OCI-LY3 (cell line): ENCODE results near the gene CSTB.

Source experiments
- H2AFZ ChIP-seq: fragments of 200-600, 300-600 bp; shearing (Covaris generic); 2 replicates; pipeline ENCODE4 v1.6.0; 2014; ENCODE audit warnings: antibody characterized with exemption, low read depth, low read length
- H3K27ac ChIP-seq: fragments of 200-600, 300-600 bp; sonication (generic); 2 replicates; pipeline ENCODE4 v1.5.1; 2014; ENCODE audit warnings: mild to moderate bottlenecking, low read length, moderate library complexity, mixed read lengths
- H3K27me3 ChIP-seq: fragments of 200-600, 300-600 bp; sonication (generic); 2 replicates; pipeline ENCODE4 v1.6.1; 2014; ENCODE audit warnings: low read depth, low read length, mixed read lengths
- H3K36me3 ChIP-seq: fragments of 200-600, 300-600 bp; sonication (generic); replicated peaks from 2 replicates; pipeline ENCODE3; 2014; ENCODE audit warnings: low read depth, low read length, mixed read lengths
- H3K4me1 ChIP-seq: fragments of 300-600, 200-600 bp; sonication (generic); 2 replicates; pipeline ENCODE4 v1.6.1; 2014; ENCODE audit warnings: low read length, mixed read lengths
- H3K4me2 ChIP-seq: fragments of 200-600, 300-600 bp; sonication (generic); 2 replicates; pipeline ENCODE4 v1.6.1; 2014; ENCODE audit warnings: low read length, mixed read lengths
- H3K4me3 ChIP-seq: fragments of 300-600, 200-600 bp; sonication (generic); 2 replicates; pipeline ENCODE4 v1.5.1; 2014; ENCODE audit warnings: antibody characterized with exemption, mild to moderate bottlenecking, low read length, moderate library complexity
- H3K79me2 ChIP-seq: fragments of 300-600, 200-600 bp; shearing (Covaris generic); 2 replicates; pipeline ENCODE4 v1.6.1; 2014; ENCODE audit warnings: mild to moderate bottlenecking, low read length, mixed read lengths
- H3K9ac ChIP-seq: fragments of 300-600, 200-600 bp; shearing (Covaris generic); 2 replicates; pipeline ENCODE4 v1.6.0; 2014; ENCODE audit warnings: mild to moderate bottlenecking, low read length, moderate library complexity
- H3K9me3 ChIP-seq: fragments of 200-600, 300-600 bp; shearing (Covaris generic); 2 replicates; pipeline ENCODE4 v1.6.1; 2014; ENCODE audit warnings: low read length, mixed read lengths; ENCODE audit not compliant: insufficient read depth
- H4K20me1 ChIP-seq: fragments of 200-600, 300-600 bp; sonication (generic); 2 replicates; pipeline ENCODE4 v1.6.1; 2016; ENCODE audit warnings: low read length, mixed read lengths; ENCODE audit not compliant: insufficient read depth
- EZH2phosphoT487 ChIP-seq: fragments of 200-600 bp; shearing (Covaris generic); IDR thresholded peaks from 2 replicates; pipeline ENCODE4 v1.6.1; 2018; ENCODE audit warnings: antibody characterized with exemption, mixed run types, low read depth
- TF ChIP-seq, protein P1 (sequence below): fragments of 200-600, 300-600 bp; sonication (generic); IDR thresholded peaks from 2 replicates; pipeline ENCODE4 v1.5.1; 2014; ENCODE audit warnings: antibody characterized with exemption, low read length, low read depth

The CSTB gene

GRCh38 chr21:43769325-43769958, 6.7 kb downstream of the CSTB start:
- H3K4me3 ChIP-seq: no peak overlapping the region
- H3K27me3 ChIP-seq: no peaks in the 10 kb centered on the region
- H3K79me2 ChIP-seq: no peaks in the 10 kb centered on the region
- H3K27ac ChIP-seq: no peak overlapping the region
- H4K20me1 ChIP-seq: no peaks in the 10 kb centered on the region
- peaks cover 3% of the 10 kb centered on the region for H3K36me3 ChIP-seq
- no peak for TF ChIP-seq EZH2phosphoT487
- TF ChIP-seq, protein P1, sequence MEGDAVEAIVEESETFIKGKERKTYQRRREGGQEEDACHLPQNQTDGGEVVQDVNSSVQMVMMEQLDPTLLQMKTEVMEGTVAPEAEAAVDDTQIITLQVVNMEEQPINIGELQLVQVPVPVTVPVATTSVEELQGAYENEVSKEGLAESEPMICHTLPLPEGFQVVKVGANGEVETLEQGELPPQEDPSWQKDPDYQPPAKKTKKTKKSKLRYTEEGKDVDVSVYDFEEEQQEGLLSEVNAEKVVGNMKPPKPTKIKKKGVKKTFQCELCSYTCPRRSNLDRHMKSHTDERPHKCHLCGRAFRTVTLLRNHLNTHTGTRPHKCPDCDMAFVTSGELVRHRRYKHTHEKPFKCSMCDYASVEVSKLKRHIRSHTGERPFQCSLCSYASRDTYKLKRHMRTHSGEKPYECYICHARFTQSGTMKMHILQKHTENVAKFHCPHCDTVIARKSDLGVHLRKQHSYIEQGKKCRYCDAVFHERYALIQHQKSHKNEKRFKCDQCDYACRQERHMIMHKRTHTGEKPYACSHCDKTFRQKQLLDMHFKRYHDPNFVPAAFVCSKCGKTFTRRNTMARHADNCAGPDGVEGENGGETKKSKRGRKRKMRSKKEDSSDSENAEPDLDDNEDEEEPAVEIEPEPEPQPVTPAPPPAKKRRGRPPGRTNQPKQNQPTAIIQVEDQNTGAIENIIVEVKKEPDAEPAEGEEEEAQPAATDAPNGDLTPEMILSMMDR: no peak
- H3K9me3 ChIP-seq: no peaks in the 10 kb centered on the region
- no peaks in the 10 kb centered on the region for H3K4me1 ChIP-seq
- H3K9ac ChIP-seq: no peak overlapping the region
- no peak overlapping the region for H2AFZ ChIP-seq
- no peak overlapping the region for H3K4me2 ChIP-seq

GRCh38 chr21:43768868-43769167, 7.3 kb downstream of the CSTB start:
- H3K4me2 ChIP-seq: no peak overlapping the region
- H3K27ac ChIP-seq: no peak overlapping the region
- no peak overlapping the region for H2AFZ ChIP-seq
- TF ChIP-seq, protein P1: no peak
- no peak for TF ChIP-seq EZH2phosphoT487
- H3K27me3 ChIP-seq: no peaks in the 10 kb centered on the region
- H4K20me1 ChIP-seq: no peaks in the 10 kb centered on the region
- H3K4me1 ChIP-seq: no peaks in the 10 kb centered on the region
- H3K4me3 ChIP-seq: no peak overlapping the region
- no peaks in the 10 kb centered on the region for H3K9me3 ChIP-seq
- peaks cover 3% of the 10 kb centered on the region for H3K36me3 ChIP-seq
- no peaks in the 10 kb centered on the region for H3K79me2 ChIP-seq
- no peak overlapping the region for H3K9ac ChIP-seq

GRCh38 chr21:43767984-43768867, 7.9 kb downstream of the CSTB start:
- Histone ChIP-seq H3K9ac (no peak overlapping the region), H3K79me2 (no peaks in the 10 kb centered on the region), H2AFZ (no peak overlapping the region), H3K4me1 (no peaks in the 10 kb centered on the region), H4K20me1 (no peaks in the 10 kb centered on the region), H3K27me3 (no peaks in the 10 kb centered on the region), H3K36me3 (peaks cover 3% of the 10 kb centered on the region), H3K9me3 (no peaks in the 10 kb centered on the region), H3K4me2 (no peak overlapping the region), H3K4me3 (no peak overlapping the region), H3K27ac (no peak overlapping the region)
- TF ChIP-seq EZH2phosphoT487: no peak
- TF ChIP-seq, protein P1: no peak

DNA sequence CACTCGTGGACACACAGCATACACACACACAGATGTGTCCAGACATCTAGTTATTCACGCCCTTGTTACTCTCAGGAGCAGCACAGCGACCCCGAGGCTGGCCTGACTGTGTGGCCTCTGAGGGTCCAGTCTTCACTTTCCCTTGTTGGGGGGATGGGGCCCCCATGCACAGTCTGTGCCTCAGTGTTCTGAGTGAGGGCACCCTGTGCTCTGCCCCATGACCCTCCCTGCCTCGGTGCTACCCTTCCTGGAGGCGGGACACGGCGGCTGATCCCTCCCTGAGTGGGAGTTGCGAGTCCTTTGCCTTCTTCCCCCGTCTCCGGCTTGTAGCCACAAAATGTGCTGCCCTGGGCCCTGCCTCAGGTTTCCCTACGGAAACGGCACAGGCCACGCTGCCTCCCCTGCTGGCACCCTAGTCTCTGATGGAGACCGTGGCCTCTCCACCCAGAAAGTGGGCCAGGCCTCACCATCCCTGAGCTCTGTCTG, 8.6 kb downstream of the CSTB start:
- Histone ChIP-seq H3K36me3 (peaks cover 2% of the 10 kb centered on the region), H3K27me3 (no peaks in the 10 kb centered on the region), H3K79me2 (no peaks in the 10 kb centered on the region), H3K9ac (no peak overlapping the region), H2AFZ (no peak overlapping the region), H3K4me3 (no peak overlapping the region), H3K27ac (no peak overlapping the region), H3K9me3 (no peaks in the 10 kb centered on the region), H4K20me1 (no peaks in the 10 kb centered on the region), H3K4me1 (no peaks in the 10 kb centered on the region), H3K4me2 (no peak overlapping the region)
- TF ChIP-seq, protein P1: no peak
- no peak for TF ChIP-seq EZH2phosphoT487
